Kasumi-1 (cell line): ENCODE results near the gene MGAT4A.
"Not testable (repeated sequence)": the region's sequence is repeated elsewhere in the genome, so short reads cannot be mapped to it uniquely, and the experiment has no call there.

ENCODE experiments used
- DNase-seq, 2 experiments: peaks; one replicate each; lab custom pipeline; 2025; lab: John Stamatoyannopoulos, UW

The MGAT4A gene

DNA sequence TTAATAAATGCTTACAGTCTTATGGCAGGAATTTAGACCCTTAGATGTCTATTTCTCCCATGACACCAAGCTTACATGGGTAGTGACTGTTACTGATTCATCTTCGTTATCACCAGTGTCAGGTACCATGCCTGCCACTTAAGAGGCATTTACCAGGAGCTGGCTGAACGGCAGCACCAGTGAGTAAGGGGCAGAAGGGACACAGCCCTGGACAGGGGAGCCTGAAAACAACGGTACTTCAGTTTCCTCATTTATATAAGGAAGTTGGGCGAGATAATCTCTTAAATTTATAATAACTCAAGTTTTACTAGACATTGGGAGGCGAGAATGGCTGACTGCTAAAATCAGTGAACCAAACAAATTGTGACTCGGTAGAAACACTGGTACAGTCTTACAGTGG, 123.8 kb downstream of the MGAT4A start:
- peak in 1 of 2 experiments; percentile 17 for DNase-seq

DNA sequence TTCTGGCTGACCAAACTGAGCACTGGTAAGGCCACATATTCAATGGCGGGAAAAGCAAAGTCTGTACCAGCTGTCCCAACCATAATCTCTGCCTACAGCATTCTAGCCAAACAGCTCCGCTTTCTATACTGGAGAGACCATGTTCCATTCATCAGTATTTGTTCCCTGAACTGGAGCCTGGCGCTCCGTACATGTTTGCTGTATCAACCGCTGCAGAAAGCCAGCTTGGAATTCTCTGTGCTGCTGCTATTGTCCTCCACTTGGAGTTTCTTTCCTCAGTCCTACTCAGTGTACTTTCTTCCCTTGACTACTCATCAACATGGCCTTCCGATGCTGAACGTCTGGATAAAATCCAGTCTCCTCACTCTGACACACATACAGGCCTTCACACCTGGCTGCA, 124.5 kb downstream of the MGAT4A start:
- DNase-seq, result no peak

DNA sequence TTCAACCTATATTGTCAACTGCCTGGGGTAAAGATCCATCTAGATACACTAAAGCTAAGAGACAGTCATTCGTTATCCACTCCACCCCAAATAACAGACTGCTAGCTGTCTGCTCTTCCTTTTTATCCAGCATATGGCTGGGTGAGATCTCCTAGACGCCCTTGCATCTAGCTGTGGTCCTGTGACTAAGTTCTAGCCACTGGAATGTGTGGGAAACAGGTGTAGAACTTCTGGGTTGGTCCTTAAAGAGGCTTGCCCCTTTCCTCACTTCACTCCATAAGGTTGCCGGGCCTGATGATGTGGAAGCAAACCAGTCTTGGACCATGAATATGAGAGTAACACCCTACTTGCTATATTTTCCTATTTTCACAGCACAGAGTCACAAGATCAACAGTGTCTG, 125.9 kb downstream of the MGAT4A start:
- DNase-seq, result no peak

DNA sequence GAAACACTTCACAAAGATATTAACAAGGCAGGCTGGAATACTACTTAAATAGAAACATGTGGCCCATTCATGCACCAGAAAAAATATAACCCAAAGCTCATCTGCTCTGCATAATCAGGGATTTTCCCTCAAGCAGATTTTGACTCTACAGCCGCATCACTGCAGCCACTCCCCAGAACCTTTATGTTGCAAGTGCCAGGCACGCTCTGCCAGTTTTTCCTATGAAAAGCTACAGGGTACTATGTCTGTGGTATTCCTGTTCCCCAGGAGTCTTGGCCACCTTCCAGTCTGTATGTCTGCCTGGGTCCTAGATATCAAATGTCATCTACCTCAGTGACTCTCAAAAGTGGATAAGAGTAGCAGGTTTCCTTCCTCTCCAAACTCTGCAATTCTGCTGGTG, 126.4 kb downstream of the MGAT4A start:
- no peak for DNase-seq

DNA sequence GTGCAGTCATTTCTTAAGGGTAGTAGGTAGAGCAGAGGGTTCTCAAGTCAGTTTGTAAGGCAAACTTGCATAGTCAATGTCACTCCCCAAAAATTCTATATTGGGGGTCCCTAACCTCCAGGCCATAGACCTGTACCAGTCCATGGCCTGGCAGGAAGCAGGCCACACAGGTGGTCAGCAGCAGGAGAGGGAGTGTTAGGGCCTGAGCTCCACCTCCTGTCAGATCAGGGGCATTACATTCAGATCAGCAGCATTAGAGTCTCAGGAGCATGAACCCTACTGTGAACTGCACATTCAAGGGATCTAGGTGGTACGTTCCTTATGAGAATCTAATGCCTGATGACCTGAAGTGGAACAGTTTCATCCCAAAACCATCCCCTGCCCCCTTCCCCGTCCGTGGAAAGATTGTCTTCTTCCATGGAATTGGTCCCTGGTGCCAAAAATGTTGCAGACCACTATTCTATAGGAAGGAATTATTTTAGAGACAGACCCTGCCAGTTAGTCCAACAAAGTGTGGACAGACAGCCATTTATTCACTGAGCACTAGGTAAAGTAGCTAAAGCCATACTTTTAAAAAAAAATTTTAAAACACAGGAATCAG, 129.3 kb downstream of the MGAT4A start:
- DNase-seq, result peak; percentile 31 to 71

DNA sequence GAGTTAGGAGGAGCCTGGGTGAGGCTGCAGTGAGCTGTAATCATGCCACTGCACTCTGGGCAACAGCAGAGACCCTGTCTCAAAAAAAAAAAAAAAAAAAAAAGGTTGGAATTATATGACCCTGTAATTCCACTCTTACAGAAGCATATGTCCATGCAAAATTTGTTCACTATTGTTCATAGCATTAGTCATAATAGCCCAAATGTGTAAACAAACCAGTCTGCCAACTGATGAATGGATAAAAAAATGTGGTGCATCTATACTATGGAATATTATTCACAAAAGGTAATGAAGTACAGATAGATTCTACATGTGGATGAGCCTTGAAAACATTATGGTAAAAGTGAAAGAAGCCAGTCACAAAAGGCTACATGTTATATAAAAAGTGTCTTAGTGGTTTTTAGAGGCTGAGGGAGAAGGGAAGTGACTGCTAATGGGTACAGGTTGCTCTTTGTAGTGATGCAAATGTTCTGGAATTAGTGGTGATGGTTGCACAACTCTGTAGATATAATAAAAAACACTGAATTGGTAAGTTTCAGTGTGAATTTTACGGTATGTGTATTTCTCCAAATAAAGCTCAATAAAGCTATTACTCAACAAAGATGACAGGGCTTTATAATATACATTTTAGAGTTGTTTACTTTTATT, 132.0 kb downstream of the MGAT4A start:
- no peak for DNase-seq

DNA sequence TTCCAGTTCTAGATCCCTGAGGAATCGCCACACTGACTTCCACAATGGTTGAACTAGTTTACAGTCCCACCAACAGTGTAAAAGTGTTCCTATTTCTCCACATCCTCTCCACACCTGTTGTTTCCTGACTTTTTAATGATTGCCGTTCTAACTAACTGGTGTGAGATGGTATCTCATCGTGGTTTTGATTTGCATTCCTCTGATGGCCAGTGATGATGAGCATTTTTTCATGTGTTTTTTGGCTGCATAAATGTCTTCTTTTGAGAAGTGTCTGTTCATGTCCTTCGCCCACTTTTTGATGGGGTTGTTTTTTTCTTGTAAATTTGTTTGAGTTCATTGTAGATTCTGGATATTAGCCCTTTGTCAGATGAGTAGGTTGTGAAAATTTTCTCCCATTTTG, 136.3 kb downstream of the MGAT4A start:
- DNase-seq, result not testable (repeated sequence)

DNA sequence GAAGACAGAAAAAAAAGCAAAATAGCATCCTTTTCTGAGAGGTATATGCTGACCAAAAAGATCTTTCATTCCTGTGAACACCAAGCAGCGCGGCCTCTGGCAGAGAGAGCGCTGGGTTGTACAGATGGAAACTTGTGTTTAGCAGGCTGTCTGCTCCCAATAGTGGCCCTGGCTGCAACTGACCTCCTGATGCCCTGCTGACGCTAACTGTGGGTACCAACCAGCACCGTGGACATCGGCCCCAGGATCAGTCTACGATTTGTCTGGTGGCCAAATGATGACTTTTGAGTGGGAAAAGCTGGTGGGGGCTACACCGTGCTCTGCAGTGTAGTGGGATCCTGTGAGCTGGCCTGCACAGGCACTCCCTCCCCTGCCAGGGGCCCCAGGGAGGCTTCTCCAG, 138.4 kb downstream of the MGAT4A start:
- no peak for DNase-seq

DNA sequence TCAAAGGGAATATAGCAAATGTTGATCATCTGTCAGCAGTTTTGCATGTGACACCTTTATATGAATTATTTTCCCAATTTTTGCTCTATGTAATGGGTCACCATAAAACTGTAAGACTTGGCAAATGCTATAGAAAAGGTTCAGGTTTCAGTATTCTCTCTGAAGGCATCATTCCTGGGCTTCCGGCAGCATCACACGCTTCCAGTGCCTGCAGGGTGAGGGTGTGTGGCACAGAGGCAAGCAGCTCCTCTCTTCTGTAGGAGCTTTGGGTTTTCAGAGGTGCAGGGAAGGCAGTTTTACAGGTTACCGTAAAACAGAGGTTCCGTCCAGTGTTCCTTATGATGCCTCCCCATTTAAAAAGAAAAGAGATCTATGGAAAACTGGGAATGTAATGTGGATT, 141.4 kb downstream of the MGAT4A start:
- DNase-seq, result no peak

DNA sequence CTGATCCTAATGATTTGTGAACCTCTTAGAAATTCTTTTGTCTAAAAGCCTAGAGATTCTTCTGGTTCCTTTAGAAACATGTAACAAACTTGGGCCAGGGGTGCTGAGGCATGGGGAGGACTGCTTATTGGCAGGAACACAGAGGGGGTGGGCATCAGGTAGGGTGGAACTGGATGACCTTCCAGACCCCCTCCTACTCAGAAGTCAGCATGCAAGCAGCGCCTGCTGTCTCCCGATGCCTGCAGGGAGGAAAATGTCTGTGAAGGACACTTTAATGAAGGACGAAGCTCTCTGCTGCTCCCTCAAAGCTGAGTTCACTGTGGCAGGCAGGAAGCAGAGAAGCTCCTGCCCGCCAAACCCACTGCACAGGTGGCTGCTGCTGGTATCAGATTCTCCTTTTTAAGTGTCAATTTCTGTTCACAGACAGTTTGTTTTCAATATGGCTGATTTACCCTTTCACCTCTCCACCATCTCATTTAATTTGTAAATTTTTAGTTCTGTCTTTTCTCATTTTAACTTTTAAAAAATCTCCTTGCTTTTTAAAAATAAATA, 142.0 kb downstream of the MGAT4A start:
- DNase-seq, result no peak

DNA sequence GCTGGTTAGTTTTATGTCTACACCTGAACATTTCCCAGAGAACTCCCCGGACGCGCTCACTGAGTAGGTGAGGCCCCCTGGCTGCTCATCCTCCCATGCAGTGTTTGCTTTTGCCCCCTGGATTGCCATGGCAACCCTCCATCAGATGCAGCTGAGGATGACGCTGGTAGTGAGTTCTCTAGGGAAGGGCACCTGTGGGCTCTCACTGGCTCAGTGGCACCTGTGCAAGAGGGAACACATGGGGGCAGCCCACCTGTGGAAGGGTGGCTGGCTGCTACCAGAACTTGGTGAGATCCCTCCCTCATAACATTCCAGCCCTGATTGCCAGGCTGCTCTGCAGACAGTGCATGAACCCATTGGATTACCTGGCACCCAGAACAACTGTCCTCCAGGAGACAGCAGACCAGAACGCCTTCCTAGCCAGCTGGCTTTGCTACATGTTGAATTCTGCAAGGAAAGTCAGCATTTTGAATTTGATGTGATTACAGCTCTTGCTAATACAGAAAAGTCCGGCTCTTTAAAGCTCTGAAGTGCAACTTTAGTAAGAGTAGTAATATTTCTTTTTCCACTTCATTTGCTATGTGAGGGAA, 144.3 kb downstream of the MGAT4A start:
- DNase-seq, result no peak

DNA sequence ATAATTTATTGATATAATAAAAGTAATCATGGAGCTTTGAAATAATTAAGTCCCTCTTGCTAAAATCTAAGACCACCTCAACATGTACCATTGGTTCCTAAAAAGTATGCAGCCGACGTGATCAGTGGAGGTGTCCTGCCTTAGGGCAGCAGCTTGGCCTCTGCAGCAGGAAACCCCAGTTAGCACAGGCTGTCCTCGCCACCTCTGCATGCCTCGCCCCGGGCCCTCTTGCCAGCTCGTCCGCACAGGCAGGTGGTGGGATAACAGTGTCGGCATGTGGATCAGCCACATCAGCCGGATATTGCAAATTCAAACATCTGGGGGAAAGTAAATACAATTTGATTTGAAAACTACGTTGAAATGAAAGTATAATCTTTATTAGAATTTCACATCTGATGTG, 145.5 kb downstream of the MGAT4A start:
- DNase-seq, result no peak

DNA sequence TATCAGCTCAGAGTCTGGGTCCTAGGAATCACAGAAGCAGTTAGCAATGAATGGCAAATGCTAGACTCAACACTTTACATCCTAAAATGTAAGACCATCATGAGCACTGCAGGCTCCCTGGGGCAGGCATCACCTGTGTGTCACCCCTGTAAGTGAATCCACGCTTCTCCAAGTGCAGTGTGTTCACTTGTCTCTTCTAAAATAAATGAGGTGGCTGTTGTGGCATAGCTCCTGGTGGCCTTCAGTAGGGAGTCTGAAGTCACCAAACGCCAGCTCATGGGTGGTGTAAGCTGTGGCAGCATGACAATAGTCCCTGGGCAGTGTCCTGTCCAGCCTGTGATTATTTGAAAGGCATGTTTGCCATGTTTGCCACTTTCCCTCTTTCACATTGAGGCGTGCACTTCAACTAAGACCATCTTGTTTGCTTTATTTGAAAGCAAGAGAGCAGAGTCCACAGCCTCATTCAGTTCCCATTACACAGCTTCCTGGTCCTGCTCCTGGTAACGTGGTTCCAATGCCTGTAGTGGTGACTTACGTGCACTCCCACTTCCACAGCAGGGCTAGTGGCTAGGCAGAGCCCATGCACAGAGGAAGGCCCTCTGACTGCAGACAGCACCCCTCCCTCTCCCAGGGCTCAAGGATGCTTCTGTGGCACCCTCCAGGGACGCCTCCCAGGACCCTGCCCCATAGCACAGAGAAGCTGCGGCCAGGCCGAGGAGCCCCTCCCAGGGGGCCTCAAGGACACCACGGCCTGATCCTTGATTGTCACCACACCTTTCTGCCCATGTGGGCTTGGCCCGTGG, 146.9 kb downstream of the MGAT4A start:
- DNase-seq, result no peak

DNA sequence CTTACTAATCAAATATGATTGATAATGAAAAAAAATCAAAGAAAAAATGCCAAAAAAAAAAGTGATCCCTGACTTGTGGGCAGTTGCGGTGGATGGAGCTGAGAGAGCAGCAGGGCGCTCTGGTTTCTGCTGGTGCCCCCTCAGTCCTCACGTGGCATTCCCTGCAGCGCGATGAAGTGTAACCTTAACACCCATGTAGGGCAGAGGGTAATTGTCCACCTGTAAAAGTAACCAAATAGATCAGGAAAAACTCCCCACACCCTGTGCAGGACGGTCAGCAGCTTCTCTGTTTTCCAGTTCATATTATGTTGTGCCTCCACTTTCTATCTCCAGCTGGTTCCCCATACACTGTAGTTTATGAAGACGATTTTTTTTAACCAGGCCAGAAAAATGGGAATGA, 147.7 kb downstream of the MGAT4A start:
- no peak for DNase-seq

DNA sequence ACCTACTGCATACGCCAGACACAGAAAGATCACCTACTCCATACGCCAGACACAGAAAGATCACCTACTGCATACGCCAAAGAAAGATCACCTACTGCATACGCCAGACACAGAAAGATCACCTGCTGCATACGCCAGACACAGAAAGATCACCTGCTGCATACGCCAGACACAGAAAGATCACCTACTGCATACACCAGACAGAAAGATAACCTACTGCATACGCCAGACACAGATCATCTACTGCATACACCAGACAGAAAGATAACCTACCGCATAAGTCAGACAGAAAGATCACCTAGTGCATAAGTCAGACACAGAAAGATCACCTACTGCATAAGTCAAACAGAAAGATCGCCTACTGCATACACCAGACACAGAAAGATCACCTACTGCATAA, 148.4 kb downstream of the MGAT4A start:
- DNase-seq, result no peak

DNA sequence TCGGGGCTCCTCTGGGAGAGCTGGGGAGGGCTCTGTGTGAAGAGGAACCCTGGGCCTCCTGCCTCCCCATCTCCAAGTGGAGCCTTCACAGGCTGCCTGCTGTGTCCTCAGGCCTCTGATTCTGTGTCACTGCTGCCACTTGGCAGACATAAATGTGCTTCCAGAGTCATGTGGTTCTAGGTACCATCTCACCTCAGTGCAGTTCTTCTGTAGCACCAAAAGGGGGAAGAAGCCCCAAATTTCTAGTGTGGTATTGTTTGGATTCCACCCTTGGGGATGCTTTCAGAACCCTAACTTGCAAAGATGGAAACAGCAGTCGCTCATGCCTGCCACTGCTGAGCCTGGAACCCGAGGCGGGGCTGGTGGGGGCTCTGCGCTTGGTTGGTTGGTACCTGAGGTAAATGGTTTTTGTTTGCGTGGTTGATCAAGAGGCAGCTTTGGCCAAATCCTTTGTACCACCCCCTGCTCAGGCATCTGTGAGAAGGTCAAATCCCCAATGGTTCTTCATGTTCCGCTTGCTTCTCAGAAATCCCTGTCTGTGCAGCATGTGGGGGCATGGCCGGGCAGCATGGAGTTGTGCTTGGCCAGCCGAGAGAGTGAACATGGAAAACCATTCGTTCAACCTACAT, 150.2 kb downstream of the MGAT4A start:
- DNase-seq, result no peak

DNA sequence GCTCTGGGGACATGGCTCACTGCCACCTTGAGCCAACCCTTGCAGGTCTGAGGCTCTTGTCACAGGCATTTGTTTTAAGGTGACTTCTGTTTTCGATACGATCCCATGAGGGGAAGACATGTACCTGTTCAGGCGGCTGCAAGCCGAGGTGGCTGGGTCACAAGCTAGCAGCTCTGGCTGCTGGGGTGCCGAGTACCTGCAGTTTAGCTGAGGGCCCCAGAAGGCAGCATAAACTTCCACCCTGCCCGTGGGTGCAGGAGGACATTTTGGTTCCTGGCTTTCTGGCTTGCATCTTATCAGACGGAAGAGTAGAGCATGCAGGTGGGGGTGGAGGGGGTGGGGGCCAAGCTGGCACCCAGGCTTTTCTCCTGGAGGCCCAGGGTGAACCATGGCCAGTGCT, 151.0 kb downstream of the MGAT4A start:
- no peak for DNase-seq

DNA sequence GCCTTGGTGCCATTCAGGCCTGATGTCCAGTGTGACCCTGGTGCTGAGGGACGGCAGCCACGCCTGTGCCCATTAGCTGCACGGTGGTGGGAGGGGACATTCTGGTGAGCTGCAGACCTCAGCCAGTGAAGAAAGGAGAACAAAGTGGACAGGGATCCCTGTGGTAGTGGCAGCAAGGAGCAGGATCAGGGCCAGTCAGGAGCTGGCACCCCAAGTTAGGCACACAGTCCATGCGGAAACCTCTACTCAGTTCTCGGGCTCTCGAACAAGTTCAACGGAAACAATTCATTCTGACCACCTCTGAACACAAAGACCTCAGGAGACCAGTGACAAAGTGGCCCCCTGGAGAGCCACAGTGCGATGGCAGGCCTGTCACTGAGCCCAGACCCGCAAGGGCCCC, 152.7 kb downstream of the MGAT4A start:
- no peak for DNase-seq

DNA sequence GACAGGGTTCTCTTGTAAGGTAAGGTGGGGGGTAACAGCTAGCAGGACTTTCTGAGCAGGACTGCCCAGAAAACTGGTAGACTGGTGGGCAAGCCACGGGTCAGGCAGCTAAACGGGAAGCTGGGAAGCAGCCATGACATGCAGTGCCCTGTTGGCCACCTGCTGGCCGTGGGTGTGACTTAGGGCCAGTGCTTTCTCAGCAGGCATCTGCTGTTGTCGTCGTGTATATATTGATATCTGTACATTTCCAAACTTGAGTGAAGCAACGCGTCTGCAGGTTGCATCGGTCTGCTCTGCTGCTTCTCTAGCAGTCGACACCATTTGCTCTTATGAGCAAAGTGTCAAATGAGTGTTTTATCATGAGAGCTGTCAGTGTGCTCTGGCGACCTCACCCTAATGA, 153.6 kb downstream of the MGAT4A start:
- no peak for DNase-seq

DNA sequence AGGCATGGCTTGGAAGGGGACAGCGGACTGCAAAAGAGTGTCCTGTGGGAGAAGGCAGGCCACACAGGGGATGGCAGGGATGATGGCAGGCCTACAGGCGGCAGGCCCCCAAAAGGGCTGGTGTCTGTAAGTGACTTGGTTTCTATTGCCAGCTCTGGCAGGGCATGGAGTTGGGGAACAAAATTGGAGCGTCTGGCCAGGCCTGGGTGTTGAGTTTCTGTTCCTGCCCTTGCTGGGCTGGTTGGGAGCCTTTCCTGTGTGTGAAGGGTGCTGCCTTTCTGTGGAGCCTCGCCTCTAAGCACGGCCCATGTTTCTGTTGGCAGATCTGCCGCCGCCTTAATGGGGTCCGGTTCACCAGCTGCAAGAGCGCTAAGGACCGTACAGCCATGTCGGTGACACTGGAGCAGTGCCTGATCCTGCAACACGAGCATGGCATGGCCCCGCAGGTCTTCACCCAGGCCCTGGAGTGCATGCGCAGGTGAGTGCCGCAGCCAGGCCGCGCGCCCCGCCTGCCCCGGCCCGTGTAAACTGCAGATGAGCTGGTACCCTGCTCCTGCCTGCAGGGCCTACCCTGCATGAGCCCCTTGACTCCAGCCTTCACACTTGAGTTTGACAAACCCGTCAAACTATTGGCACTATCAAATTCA, 154.1 kb downstream of the MGAT4A start:
- no peak for DNase-seq

DNA sequence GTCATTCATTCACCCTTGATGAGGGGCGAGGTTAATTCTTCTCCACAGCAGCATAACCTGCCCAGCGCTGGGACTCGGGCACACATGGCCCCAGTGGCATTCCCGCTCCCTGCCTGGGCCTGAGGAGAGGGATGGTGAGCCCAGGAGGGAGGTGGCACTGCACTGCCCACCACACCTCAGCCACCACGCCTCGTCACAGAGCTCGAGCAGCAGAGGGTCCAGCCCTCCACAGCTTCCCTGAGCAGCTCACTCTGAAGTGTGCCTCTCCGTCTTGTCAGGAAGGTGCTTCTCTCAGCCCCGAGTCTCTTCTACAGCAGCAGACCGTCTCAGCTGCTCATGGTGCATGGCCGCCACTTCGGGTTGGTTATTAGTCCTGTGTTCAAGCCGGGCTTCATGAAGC, 157.5 kb downstream of the MGAT4A start:
- no peak for DNase-seq

DNA sequence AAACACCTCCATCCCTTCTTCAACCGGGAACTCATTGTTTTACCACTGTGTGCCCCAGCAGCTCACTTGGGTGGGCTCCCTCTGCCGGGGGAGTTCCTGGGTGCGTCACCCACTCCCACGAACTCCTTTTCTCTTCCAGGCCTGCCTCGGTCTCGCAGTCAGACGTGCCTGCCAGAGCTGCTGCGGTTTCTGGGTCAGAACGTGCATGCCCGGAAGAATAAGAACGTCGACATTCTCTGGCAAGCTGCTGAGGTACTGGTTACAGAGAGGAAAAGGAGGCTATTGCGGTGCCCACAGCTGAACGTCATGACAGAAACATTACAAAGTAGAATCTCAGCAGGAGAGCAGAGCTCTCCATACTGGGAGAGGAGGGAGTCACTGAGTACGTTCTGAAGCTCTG, 158.3 kb downstream of the MGAT4A start:
- DNase-seq, result no peak
